Ascending aorta (tissue), 2 donors: ENCODE data around the gene ZFP36L1. TPM values are rescaled to one million over a fixed set of nuclear protein-coding genes. Genes with fewer than 3 reads are reported as not detected.

Source experiments
- DNase-seq, 2 donors: peaks; one replicate each; pipeline ENCODE4 v3.0.0-alpha.2; 2019; ENCODE audit warnings: low spot score in 2 of 2
- H3K27ac ChIP-seq, 2 donors: fragments of 200-600 bp; sonication (generic); one replicate each; pipeline ENCODE4 v1.5.1; 2016 to 2017; ENCODE audit warnings: mild to moderate bottlenecking in 1 of 2
- H3K27me3 ChIP-seq: fragments of 200-600 bp; sonication (generic); one replicate; pipeline ENCODE4 v1.5.1; 2017
- H3K36me3 ChIP-seq, 2 donors: fragments of 200-600 bp; sonication (generic); one replicate each; pipeline ENCODE4 v1.5.1; 2016
- H3K4me1 ChIP-seq, 2 donors: fragments of 200-600 bp; sonication (generic); one replicate each; pipeline ENCODE4 v1.5.1; 2016 to 2017; ENCODE audit warnings: mild to moderate bottlenecking in 1 of 2
- H3K4me3 ChIP-seq, 2 donors: fragments of 200-600 bp; sonication (generic); one replicate each; pipeline ENCODE4 v1.5.1; 2016 to 2017; ENCODE audit warnings: mild to moderate bottlenecking in 1 of 2
- H3K9me3 ChIP-seq, 2 donors: fragments of 200-600 bp; sonication (generic); one replicate each; pipeline ENCODE4 v1.5.1; 2016
- intact Hi-C: fragments of 100-400 bp; cut with DNase I; formaldehyde crosslinking; loops from one replicate; pipeline ENCODE4 v1.15.1; 2023
- total RNA-seq: library from RNA; depleted of rRNA; stranded (reverse); fragments of >200 nt; gene quantifications from one replicate; pipeline ENCODE4 v1.1.0, GENCODE V29; 2016
- TF ChIP-seq, protein P1 (sequence below), 3 experiments: fragments of 200-600 bp in 2 of 3; fragments of 450-650 bp in 1 of 3; sonication (generic) in 2 of 3; IDR thresholded peaks; one replicate each; pipeline ENCODE4 v1.5.1; 2016 to 2019; ENCODE audit warnings: antibody characterized with exemption in 3 of 3, mild to moderate bottlenecking in 1 of 3, moderate library complexity in 1 of 3

ZFP36L1 gene
- total RNA-seq, 1 donor from 2014 or later: 772 TPM

GRCh38 chr14:68748691-68749090 lies 44.2 kb downstream of the ZFP36L1 start:
- H3K4me1 ChIP-seq: no peaks in the 10 kb centered on the region
- H3K27me3 ChIP-seq: no peaks in the 10 kb centered on the region
- no peaks in the 10 kb centered on the region for H3K9me3 ChIP-seq
- TF ChIP-seq, protein P1, sequence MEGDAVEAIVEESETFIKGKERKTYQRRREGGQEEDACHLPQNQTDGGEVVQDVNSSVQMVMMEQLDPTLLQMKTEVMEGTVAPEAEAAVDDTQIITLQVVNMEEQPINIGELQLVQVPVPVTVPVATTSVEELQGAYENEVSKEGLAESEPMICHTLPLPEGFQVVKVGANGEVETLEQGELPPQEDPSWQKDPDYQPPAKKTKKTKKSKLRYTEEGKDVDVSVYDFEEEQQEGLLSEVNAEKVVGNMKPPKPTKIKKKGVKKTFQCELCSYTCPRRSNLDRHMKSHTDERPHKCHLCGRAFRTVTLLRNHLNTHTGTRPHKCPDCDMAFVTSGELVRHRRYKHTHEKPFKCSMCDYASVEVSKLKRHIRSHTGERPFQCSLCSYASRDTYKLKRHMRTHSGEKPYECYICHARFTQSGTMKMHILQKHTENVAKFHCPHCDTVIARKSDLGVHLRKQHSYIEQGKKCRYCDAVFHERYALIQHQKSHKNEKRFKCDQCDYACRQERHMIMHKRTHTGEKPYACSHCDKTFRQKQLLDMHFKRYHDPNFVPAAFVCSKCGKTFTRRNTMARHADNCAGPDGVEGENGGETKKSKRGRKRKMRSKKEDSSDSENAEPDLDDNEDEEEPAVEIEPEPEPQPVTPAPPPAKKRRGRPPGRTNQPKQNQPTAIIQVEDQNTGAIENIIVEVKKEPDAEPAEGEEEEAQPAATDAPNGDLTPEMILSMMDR (IDR thresholded peaks at IDR 0.05): no peak
- H3K27ac ChIP-seq: no peak overlapping the region
- H3K36me3 ChIP-seq: no peaks in the 10 kb centered on the region
- DNase-seq: no peak
- no peak overlapping the region for H3K4me3 ChIP-seq
- intact Hi-C loops: no loop called here

DNA sequence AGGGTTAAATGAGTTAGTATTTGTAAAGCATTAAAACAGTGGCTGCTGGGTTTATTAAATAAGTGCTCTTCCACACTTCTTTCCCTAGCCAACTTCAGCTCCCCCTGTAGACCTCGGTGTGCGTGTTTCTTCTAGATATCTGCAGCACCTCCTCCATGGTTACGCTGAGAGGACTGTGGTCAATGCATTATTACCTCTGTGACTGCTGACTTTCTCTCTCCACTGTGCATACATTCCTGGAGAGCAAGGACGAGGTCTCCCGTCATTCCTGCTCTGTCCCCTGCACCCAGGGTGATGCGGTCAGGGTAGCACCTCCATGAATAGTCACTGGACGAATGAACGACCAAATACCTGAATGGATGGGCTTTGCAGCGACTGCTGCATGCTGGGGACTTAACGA lies 44.6 kb downstream of the ZFP36L1 start:
- no peaks in the 10 kb centered on the region for H3K4me1 ChIP-seq
- TF ChIP-seq, protein P1 (IDR thresholded peaks at IDR 0.05): no peak
- intact Hi-C loops: no loop called here
- H3K27ac ChIP-seq: no peak overlapping the region
- no peaks in the 10 kb centered on the region for H3K36me3 ChIP-seq
- H3K9me3 ChIP-seq: no peaks in the 10 kb centered on the region
- DNase-seq: no peak
- no peak overlapping the region for H3K4me3 ChIP-seq
- H3K27me3 ChIP-seq: no peaks in the 10 kb centered on the region

DNA sequence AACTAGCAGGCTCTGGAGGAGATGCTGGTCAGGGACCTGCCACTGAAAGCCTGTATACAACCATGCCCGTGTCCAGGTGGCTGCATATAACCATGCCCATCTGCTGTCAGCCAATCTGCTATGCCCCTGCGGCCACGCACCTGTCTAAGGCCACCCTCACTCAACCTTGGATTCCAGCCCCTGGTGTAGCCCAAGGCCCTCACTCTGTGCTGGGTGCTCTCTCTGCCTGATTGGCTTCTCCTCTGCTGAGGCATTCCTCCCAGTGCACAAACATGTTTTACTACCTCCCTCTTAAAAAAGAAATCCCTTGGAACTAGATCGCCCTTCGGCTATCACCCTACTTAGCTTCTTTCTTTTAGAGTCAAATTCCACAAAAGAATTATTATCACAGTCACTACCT lies 45.5 kb downstream of the ZFP36L1 start:
- no peak for DNase-seq
- H3K4me1 ChIP-seq: no peaks in the 10 kb centered on the region
- H3K4me3 ChIP-seq: no peak overlapping the region
- no peaks in the 10 kb centered on the region for H3K27me3 ChIP-seq
- TF ChIP-seq, protein P1 (IDR thresholded peaks at IDR 0.05): no peak
- no peaks in the 10 kb centered on the region for H3K9me3 ChIP-seq
- H3K36me3 ChIP-seq: no peaks in the 10 kb centered on the region
- intact Hi-C loops: no loop called here
- H3K27ac ChIP-seq: no peak overlapping the region

DNA sequence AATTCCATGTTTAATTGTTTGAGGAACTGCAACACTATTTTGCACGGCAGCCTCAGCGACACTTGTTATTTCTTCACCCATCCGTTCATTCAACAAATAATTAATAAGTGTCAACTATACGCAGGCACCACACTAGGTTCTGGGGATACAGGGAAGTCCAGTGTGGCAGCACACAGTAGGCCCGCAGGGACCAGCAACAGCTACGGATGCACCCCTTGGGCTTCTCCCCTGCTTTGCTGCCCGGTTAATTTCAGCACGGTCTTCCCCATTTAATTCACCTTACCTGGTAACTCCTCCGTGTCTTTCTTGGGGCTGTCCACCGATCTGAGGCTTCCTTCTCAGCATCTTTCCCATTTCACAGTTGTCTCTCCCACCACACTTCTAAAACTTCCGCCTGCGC lies 48.3 kb downstream of the ZFP36L1 start:
- Histone ChIP-seq H3K4me1 (no peaks in the 10 kb centered on the region), H3K27ac (no peak overlapping the region), H3K36me3 (no peaks in the 10 kb centered on the region), H3K27me3 (no peaks in the 10 kb centered on the region), H3K9me3 (no peaks in the 10 kb centered on the region), H3K4me3 (no peak overlapping the region)
- intact Hi-C loops: no loop called here
- TF ChIP-seq, protein P1 (IDR thresholded peaks at IDR 0.05): no peak
- no peak for DNase-seq

DNA sequence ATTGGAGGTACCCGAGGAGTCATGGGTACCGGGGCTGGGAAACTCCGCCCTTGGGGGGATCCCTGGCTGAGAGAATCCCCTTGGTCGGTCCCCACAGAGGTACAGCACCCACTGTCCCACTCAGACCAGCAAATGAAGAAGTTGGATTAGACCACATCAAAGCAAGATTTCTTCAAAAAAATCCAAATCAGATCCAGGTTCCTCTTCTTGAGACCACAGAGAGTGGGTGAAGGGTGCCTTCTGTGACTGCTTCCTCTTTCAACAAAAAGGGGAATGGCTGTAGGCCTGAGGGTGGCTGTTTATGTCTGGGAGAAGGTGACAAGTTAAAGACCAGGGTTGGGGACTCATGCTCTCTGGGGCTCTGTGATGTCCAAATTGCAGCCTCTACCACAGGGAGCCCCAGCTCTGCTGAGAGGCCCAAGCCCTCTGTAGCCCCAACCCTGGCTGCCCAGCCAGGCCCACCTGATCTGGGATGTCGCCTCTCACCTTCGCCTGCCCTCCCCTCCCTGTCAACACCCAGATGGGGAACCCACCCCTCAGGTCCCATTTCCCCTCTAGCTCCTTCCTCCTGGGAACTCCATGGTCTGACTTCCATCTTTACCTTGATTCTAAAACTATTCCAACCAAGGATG lies 50.9 kb downstream of the ZFP36L1 start:
- H3K27ac ChIP-seq: no peak overlapping the region
- H3K36me3 ChIP-seq: no peaks in the 10 kb centered on the region
- H3K27me3 ChIP-seq: no peaks in the 10 kb centered on the region
- intact Hi-C loops: no loop called here
- no peak for DNase-seq
- no peaks in the 10 kb centered on the region for H3K9me3 ChIP-seq
- H3K4me3 ChIP-seq: no peak overlapping the region
- peaks cover 0 to 2% of the 10 kb centered on the region in 2 donors for H3K4me1 ChIP-seq
- TF ChIP-seq, protein P1 (IDR thresholded peaks at IDR 0.05): no peak

GRCh38 chr14:68741477-68741791 lies 51.4 kb downstream of the ZFP36L1 start:
- Histone ChIP-seq H3K27ac (no peak overlapping the region), H3K27me3 (no peaks in the 10 kb centered on the region), H3K36me3 (no peaks in the 10 kb centered on the region), H3K4me3 (no peak overlapping the region), H3K4me1 (peaks cover 0 to 6% of the 10 kb centered on the region in 2 donors), H3K9me3 (no peaks in the 10 kb centered on the region)
- intact Hi-C loops: no loop called here
- no peak for DNase-seq
- TF ChIP-seq, protein P1 (IDR thresholded peaks at IDR 0.05): no peak
